Brain pericyte (primary cell): Measurements from ENCODE around the gene KNSTRN.

Source experiments
- DNase-seq: peaks from one replicate; pipeline ENCODE4 v3.0.0-alpha.2; 2012; ENCODE audit warnings: low read depth, low spot score

KNSTRN gene

GRCh38 chr15:40382580-40383456, at the start of gene KNSTRN:
KNSTRN (plus strand) TSS chr15:40382721; CDS start chr15:40382836, 115 bp downstream.
- DNase-seq: peak; percentile 53

- no peak for DNase-seq
These were observed 48.5 kb upstream of the KNSTRN start for GRCh38 chr15:40333922-40334492.

GRCh38 chr15:40334541-40334940, 48.0 kb upstream of the KNSTRN start:
- no peak for DNase-seq

- no peak for DNase-seq
These were observed 47.4 kb upstream of the KNSTRN start for GRCh38 chr15:40334941-40335795.

- DNase-seq: no peak
These were observed 46.4 kb upstream of the KNSTRN start for GRCh38 chr15:40335938-40336743.

DNA sequence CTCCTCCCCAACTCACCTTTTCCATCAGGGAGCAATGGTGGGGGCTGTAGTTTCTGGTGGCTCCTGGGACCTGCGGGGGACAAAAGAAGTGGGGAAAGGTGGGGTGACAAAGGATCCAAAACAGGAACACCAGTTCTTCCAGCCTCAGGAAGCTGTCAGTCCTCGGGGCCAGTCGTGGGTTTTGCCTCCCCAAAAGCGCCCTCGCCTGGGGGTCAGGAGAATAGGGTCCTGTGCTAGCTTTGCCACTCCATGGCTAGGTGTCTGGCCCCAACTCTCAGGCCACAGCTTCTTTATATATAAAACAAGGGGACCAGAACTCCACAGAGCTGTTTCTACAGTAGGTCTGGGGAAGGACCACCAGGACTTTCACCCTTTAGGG, 45.8 kb upstream of the KNSTRN start:
- no peak for DNase-seq

GRCh38 chr15:40337597-40337996, 44.9 kb upstream of the KNSTRN start:
- DNase-seq: no peak

DNA sequence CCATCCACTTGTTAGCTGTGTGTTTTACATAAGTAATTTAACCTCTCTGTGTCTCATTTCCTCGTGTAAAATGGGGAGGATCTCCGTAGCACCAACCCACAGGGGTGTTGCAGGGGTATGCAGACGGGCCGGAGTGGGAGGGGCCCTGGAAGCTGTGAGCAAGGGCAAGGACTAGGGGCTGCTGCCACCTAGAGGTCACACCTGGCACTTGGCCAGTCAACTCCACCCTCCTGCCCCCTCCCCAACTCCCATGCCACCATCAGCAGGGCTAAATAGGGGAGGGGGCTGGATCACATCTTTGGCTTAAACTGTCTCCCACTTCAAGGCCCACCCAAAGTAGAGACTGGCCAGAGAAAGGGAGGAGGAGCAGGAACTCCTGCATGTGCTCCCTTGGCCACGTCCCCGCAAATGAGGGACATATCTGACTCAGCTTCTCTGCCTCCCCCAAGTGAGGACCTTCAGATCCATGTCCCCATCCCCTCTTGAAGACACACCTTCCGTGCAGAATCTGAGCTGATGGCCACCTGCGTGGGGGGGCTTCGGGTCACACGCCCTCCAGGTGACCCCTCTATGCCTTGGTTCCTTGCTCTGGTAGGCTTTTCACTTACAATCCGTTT, 44.4 kb upstream of the KNSTRN start:
- no peak for DNase-seq

DNA sequence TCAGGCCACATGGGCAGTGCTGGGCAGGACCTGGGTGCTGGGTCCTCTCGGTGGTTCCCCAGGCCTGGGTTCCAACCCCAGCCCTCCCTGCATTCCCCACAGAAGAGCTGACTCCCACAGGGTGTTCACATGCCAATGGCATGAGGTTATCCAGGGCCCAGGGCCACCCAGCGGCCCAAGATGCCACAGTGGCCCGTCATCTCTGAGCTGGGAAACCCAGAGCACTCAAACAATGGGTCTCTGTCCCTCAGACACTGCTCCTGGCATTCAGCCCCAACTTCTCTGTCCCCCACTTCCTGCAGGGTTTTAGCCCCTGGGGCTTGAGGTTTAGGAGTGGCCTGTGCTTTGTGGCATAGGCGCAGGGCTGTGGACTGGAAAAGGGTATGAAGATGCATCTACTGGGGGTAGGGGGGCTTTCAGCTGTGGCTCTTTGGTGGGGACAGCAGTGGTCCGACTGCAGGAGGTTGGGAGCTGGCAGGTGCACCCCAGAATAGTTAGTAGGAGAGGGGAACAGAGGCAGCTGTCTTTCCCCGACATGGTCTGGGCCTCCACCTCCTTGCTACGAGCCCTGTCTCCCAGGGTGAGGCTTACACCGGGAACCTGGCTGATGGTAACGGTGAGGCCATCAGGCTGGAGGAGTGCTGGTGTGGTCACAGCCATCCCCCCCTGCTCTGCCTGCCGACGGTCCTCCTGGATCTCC, 43.5 kb upstream of the KNSTRN start:
- no peak for DNase-seq

GRCh38 chr15:40339621-40339945, 42.9 kb upstream of the KNSTRN start:
- DNase-seq: no peak

GRCh38 chr15:40340038-40340739, 42.3 kb upstream of the KNSTRN start:
- DNase-seq: no peak

- peak; percentile 73 for DNase-seq
These were observed 41.7 kb upstream of the KNSTRN start, which contains the start of gene CCDC9B for GRCh38 chr15:40340740-40341400. CCDC9B (minus strand) TSS chr15:40340939; CDS start chr15:40340819, 120 bp downstream.

DNA sequence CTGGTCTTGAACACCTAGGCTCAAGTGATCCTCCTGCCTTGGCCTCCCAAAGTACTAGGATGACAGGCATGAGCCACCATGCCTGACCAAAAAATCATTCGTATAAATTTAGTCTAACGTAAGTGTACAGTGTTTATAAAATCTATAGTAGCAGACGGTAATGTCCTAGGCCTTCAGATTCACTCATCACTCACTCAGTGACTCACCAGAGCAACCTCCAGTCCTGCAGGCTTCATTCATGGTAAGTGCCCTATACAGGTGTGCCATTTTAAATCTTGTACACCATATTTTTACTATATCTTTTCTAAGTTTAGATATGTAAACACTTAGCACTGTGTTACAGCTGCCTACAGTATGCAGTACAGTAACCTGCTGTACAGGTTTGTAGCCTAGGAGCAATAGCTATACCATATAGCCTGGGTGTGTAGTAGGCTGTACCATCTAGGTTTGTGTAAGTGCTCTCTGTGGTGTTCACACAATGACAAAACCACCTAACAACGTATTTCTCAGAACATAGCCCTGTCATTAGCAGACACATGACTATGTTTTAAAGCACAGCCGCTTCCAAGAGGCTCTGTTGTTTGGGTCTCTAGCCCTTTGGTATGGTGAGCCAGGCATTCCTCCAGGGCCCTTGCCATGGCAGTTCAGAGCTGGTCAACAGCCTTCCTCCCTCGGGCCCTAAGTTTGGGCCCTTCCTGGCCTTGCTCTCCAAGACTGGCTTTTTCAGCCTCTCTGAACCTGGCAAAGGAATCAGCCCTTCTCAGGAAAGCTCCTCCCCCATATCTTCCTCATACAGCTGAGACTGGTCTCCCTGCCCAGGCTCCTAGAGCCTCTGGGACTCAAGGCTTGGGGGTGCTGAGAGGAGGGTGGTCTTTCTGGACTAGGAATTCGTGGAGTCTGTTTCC, 39.9 kb upstream of the KNSTRN start:
- DNase-seq: no peak

DNA sequence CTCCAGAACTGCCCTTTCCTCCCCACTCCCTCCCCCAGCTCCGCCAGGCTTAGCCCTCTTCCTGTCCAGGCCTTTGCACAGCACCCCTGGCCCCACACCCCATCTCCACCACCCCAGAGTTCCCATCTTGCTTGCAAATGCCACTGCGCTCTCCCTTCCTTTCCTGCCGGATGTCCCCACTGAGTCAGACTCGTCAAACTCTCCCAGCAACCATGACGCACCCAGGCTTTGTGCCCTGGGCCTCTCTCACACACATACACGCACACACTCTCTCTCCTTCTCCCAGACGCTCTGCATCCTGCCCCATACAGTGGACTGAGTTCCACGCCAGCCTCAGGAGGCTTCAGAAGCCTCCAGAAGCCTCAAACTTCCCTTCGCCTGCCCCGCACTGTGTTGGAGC, 39.0 kb upstream of the KNSTRN start:
- no peak for DNase-seq

DNA sequence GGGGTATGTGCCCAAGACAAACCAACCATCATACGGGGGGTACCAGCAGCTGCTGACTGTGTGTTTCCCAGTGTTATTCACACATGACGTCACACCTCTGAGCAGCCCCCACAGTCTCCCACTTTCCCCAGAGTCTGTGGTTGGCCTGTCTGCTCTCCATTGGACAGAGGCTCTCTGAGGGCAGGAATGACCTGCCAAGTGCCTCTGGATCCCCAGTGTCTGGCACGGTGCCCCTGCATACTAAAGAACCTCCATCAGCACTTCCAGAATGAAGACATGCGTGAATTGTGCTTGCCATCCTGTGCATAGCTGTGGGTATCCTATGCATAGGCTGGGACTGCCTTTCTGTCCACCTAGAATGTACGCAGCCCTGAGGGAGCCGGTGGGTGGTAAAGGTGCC, 38.3 kb upstream of the KNSTRN start:
- DNase-seq: no peak

DNA sequence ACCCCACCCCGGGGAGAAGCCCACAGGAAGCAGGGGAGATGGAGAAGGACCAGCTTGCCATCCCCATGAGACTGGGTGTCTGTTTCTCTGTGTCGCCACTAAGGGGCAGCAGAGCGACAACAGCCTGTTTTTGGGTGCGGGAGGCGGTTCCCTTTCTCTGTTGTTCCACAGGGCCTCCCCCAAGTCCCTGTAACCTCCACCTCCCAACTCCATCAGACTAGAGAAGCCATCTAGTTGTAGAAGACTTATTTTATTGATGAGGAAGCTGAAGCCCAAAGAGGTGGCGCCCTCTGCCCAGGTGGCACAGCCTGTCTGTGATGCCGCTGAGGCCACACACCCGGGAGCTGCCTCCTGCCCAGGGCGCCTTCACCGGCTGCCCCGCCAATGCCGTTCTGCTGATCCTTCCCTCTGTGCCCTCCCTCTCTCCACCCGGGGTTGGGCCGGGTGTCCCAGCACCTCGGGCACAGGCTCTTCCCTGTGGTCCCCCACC, 37.8 kb upstream of the KNSTRN start:
- no peak for DNase-seq

GRCh38 chr15:40345225-40345866, 37.2 kb upstream of the KNSTRN start:
- no peak for DNase-seq
